GM18858 (cell line): ENCODE measurements around the gene POLR3E.
"Not testable (repeated sequence)": the region's sequence is repeated elsewhere in the genome, so short reads cannot be mapped to it uniquely, and the experiment has no call there.

Experiments used
- ATAC-seq: cut with Tn5 transposase; IDR thresholded peaks from one replicate; pipeline ENCODE4 v1.9.1; 2021; ENCODE audit not compliant: unreplicated experiment

The POLR3E gene

GRCh38 chr16:22330326-22330725 is 33.1 kb downstream of the POLR3E start:
- no peak for ATAC-seq

- no peak for ATAC-seq
Measured at GRCh38 chr16:22333457-22333994, 36.3 kb downstream of the POLR3E start.

GRCh38 chr16:22335668-22336246 is 38.5 kb downstream of the POLR3E start:
- no peak for ATAC-seq

GRCh38 chr16:22336581-22336980 is 39.4 kb downstream of the POLR3E start:
- ATAC-seq = no peak

- no peak for ATAC-seq
Measured at GRCh38 chr16:22337045-22337444, 39.8 kb downstream of the POLR3E start.

- ATAC-seq = no peak
Measured at GRCh38 chr16:22337849-22338635, 40.8 kb downstream of the POLR3E start.

- ATAC-seq = no peak
Measured at GRCh38 chr16:22340945-22341344, 43.7 kb downstream of the POLR3E start.

GRCh38 chr16:22342082-22342481 is 44.9 kb downstream of the POLR3E start:
- no peak for ATAC-seq

GRCh38 chr16:22346483-22346882 is 49.3 kb downstream of the POLR3E start:
- ATAC-seq = no peak

- ATAC-seq = no peak
Measured at GRCh38 chr16:22347100-22347820, 50.1 kb downstream of the POLR3E start.

GRCh38 chr16:22348291-22348690 is 51.1 kb downstream of the POLR3E start:
- no peak for ATAC-seq

GRCh38 chr16:22351017-22351416 is 53.8 kb downstream of the POLR3E start:
- not testable (repeated sequence) for ATAC-seq

GRCh38 chr16:22352140-22352539 is 54.9 kb downstream of the POLR3E start:
- ATAC-seq = no peak

GRCh38 chr16:22352723-22353122 is 55.5 kb downstream of the POLR3E start:
- ATAC-seq = no peak

GRCh38 chr16:22353191-22353919 is 56.1 kb downstream of the POLR3E start:
- no peak for ATAC-seq

- no peak for ATAC-seq
Measured at GRCh38 chr16:22353933-22354541, 56.8 kb downstream of the POLR3E start.

- no peak for ATAC-seq
Measured at GRCh38 chr16:22355487-22355908, 58.3 kb downstream of the POLR3E start.

GRCh38 chr16:22356930-22357634 is 59.9 kb downstream of the POLR3E start:
- ATAC-seq = peak; percentile 19

GRCh38 chr16:22357635-22357971 is 60.4 kb downstream of the POLR3E start:
- ATAC-seq = peak; percentile 52

- no peak for ATAC-seq
Measured at GRCh38 chr16:22358000-22358399, 60.8 kb downstream of the POLR3E start.
